ENCODE measurements around the gene ITIH3.

GRCh38 chr3:52784021-52784621 lies 10.5 kb upstream of the ITIH3 start:
- no peak for TF ChIP-seq POLR2A (IDR thresholded peaks at IDR 0.05; ENCODE audit: extremely low read depth, insufficient read length)
- no peak for TF ChIP-seq CTCF (IDR thresholded peaks at IDR 0.05; ENCODE audit: low read depth, low read length)
- TF ChIP-seq MYC (IDR thresholded peaks at IDR 0.05; ENCODE audit: low read depth, low read length): no peak
- TF ChIP-seq MAX (IDR thresholded peaks at IDR 0.05; ENCODE audit: low read depth, low read length): no peak

Data from NB4 (cell line).